HCT116 (cell line): ENCODE measurements around the gene MYOF. TPM values are rescaled to one million over a fixed set of nuclear protein-coding genes. Genes with fewer than 3 reads are reported as not detected.

Experiments
- ATAC-seq: fragments of 200-7000 bp; cut with Tn5 transposase; 2 replicates; pipeline ENCODE4 v1.9.1; 2020; ENCODE audit warnings: mild to moderate bottlenecking, moderate library complexity
- BruUV-seq: library from RNA; stranded (reverse); fragments of 400-500 nt; replicated peaks from 2 replicates; lab custom pipeline; 2021; lab: Mats Ljungman, UMichigan
- CTCF ChIA-PET: fragments of 300-600 bp; sonication (Branson Sonifier 250); formaldehyde crosslinking; loops from one replicate; lab custom pipeline; 2021; ENCODE audit warnings: antibody characterized with exemption; lab: Charles Lee
- POLR2A ChIA-PET: fragments of 300-600, 350-600 bp; sonication (Branson Sonifier 250); formaldehyde crosslinking; loops from one replicate; lab custom pipeline; 2021; ENCODE audit warnings: antibody characterized with exemption; lab: Charles Lee
- RAD21 ChIA-PET, 2 experiments: fragments of 300-600 bp; sonication (Branson Sonifier 250); formaldehyde crosslinking; loops; one replicate each; lab custom pipeline; 2023; ENCODE audit warnings: low total read pairs in 2 of 2; ENCODE audit not compliant: uncharacterized antibody in 2 of 2, unreplicated experiment in 2 of 2, low non-redundant PET in 1 of 2; lab: Charles Lee
- DNase-seq: peaks from one replicate; pipeline ENCODE4 v3.0.0-alpha.2; 2010; ENCODE audit warnings: low read depth, low spot score
- H2AFZ ChIP-seq: fragments of 200-600 bp; shearing (Covaris generic), sonication (generic); 2 replicates; pipeline ENCODE4 v1.6.1; 2017; ENCODE audit warnings: low read depth, mixed run types, mixed read lengths, antibody characterized with exemption, low read length; ENCODE audit not compliant: poor library complexity, severe bottlenecking
- H3K27ac ChIP-seq: 2 replicates; pipeline ENCODE4 v1.5.1; 2012; ENCODE audit warnings: low read depth, low read length
- H3K27me3 ChIP-seq: fragments of 200-600 bp; sonication (generic); 2 replicates; pipeline ENCODE4 v1.6.1; 2016; ENCODE audit warnings: mixed run types, low read length, mixed read lengths; ENCODE audit not compliant: insufficient read depth
- H3K36me3 ChIP-seq, 2 experiments: fragments of 200-500 bp in 1 of 2; fragments of 200-600 bp in 1 of 2; sonication (Bioruptor generic) in 1 of 2; sonication (generic) in 1 of 2; 2 replicates each; pipeline versions ENCODE4 v1.5.1 to v1.6.1; 2014 to 2016; ENCODE audit warnings: low read length in 2 of 2, inconsistent platforms in 1 of 2, mixed read lengths in 1 of 2, mixed run types in 1 of 2; ENCODE audit not compliant: insufficient read depth in 2 of 2, control insufficient read depth in 1 of 2
- H3K4me1 ChIP-seq, 2 experiments: fragments of 200-600 bp in 1 of 2; sonication (generic) in 1 of 2; 2 replicates each; pipeline versions ENCODE4 v1.5.1 to v1.6.1; 2012 to 2017; ENCODE audit warnings: low read length in 2 of 2, inconsistent platforms in 1 of 2, mild to moderate bottlenecking in 1 of 2, mixed read lengths in 1 of 2, mixed run types in 1 of 2, moderate library complexity in 1 of 2; ENCODE audit not compliant: insufficient read depth in 2 of 2, control insufficient read depth in 1 of 2
- H3K4me2 ChIP-seq: fragments of 200-600 bp; sonication (generic); 2 replicates; pipeline ENCODE4 v1.6.1; 2017; ENCODE audit warnings: mixed run types, low read length, mixed read lengths
- H3K4me3 ChIP-seq, 2 experiments: fragments of 200-600 bp in 1 of 2; sonication (generic) in 1 of 2; replicated peaks in 1 of 2; 2 replicates each; pipeline ENCODE4 v1.5.1; 2011 to 2016; ENCODE audit warnings: low read length in 2 of 2, control low read depth in 1 of 2, low read depth in 1 of 2, mild to moderate bottlenecking in 1 of 2, mixed read lengths in 1 of 2, mixed run types in 1 of 2
- H3K79me2 ChIP-seq: fragments of 200-600 bp; sonication (generic); 2 replicates; pipeline ENCODE4 v1.6.1; 2017; ENCODE audit warnings: mild to moderate bottlenecking, mixed run types, low read length, moderate library complexity, mixed read lengths; ENCODE audit not compliant: insufficient read depth
- H3K9ac ChIP-seq: fragments of 200-600 bp; sonication (generic); 2 replicates; pipeline ENCODE4 v1.6.1; 2016; ENCODE audit warnings: low read length, mixed read lengths
- H3K9me2 ChIP-seq: fragments of 200-600 bp; sonication (generic), shearing (Covaris generic); 2 replicates; pipeline ENCODE4 v1.6.1; 2017; ENCODE audit warnings: mixed run types, mild to moderate bottlenecking, moderate library complexity; ENCODE audit not compliant: insufficient read depth
- H3K9me3 ChIP-seq, 2 experiments: fragments of 200-500 bp in 1 of 2; fragments of 200-600 bp in 1 of 2; sonication (Bioruptor generic) in 1 of 2; sonication (generic) in 1 of 2; 2 replicates each; pipeline ENCODE4 v1.6.1; 2014 to 2017; ENCODE audit warnings: low read length in 2 of 2, mixed read lengths in 2 of 2, inconsistent platforms in 1 of 2, low read depth in 1 of 2, mild to moderate bottlenecking in 1 of 2, mixed run types in 1 of 2, moderate library complexity in 1 of 2; ENCODE audit not compliant: control insufficient read depth in 1 of 2, insufficient read depth in 1 of 2
- H4K20me1 ChIP-seq: fragments of 200-600 bp; sonication (generic), shearing (Covaris generic); 2 replicates; pipeline ENCODE4 v1.6.1; 2017; ENCODE audit warnings: mixed run types, mild to moderate bottlenecking, moderate library complexity; ENCODE audit not compliant: insufficient read depth
- CEBPB ChIP-seq: IDR thresholded peaks from 2 replicates; pipeline ENCODE4 v1.6.1; 2012; ENCODE audit warnings: low read depth
- CTCF ChIP-seq, 3 experiments: fragments of 200-600 bp in 1 of 3; sonication (generic) in 1 of 3; IDR thresholded peaks in 2 of 3; conservative IDR thresholded peaks in 1 of 3; 2 replicates each; pipeline ENCODE4 v1.5.1; 2012 to 2017; ENCODE audit warnings: low read depth in 2 of 3, low read length in 2 of 3, antibody characterized with exemption in 1 of 3, borderline replicate concordance in 1 of 3, control low read depth in 1 of 3, mild to moderate bottlenecking in 1 of 3, mixed read lengths in 1 of 3, mixed run types in 1 of 3, moderate library complexity in 1 of 3; ENCODE audit not compliant: insufficient read depth in 1 of 3
- EGR1 ChIP-seq: IDR thresholded peaks from 2 replicates; pipeline ENCODE4 v1.6.1; 2012; ENCODE audit warnings: low read depth
- ELF1 ChIP-seq: IDR thresholded peaks from 2 replicates; pipeline ENCODE4 v1.6.1; 2012; ENCODE audit warnings: low read depth, borderline replicate concordance
- EZH2 ChIP-seq: fragments of 200-600 bp; sonication (generic); IDR thresholded peaks from 2 replicates; pipeline ENCODE4 v1.6.1; 2017; ENCODE audit warnings: antibody characterized with exemption, mixed run types
- EZH2phosphoT487 ChIP-seq: fragments of 200-600 bp; IDR thresholded peaks from 2 replicates; pipeline ENCODE4 v1.6.1; 2018; ENCODE audit warnings: antibody characterized with exemption, borderline replicate concordance
- FOSL1 ChIP-seq: IDR thresholded peaks from 2 replicates; pipeline ENCODE4 v1.6.1; 2012; ENCODE audit warnings: low read depth
- MAX ChIP-seq: IDR thresholded peaks from 2 replicates; pipeline ENCODE4 v1.6.1; 2012
- POLR2AphosphoS5 ChIP-seq: IDR thresholded peaks from 2 replicates; pipeline ENCODE4 v1.6.1; 2011; ENCODE audit warnings: mild to moderate bottlenecking, low read depth, low read length, moderate library complexity
- SIN3A ChIP-seq: IDR thresholded peaks from 2 replicates; pipeline ENCODE4 v1.6.1; 2012; ENCODE audit warnings: low read depth
- SP1 ChIP-seq: IDR thresholded peaks from 2 replicates; pipeline ENCODE4 v1.6.1; 2012; ENCODE audit warnings: low read depth
- SRF ChIP-seq: IDR thresholded peaks from 2 replicates; pipeline ENCODE4 v1.6.1; 2012; ENCODE audit warnings: low read depth
- TCF7L2 ChIP-seq: IDR thresholded peaks from 2 replicates; pipeline ENCODE4 v1.7.0; 2011; ENCODE audit warnings: borderline replicate concordance, inconsistent platforms; ENCODE audit not compliant: insufficient read depth, insufficient read length; ENCODE audit errors: extremely low read depth
- YY1 ChIP-seq: IDR thresholded peaks from 2 replicates; pipeline ENCODE4 v1.6.1; 2011; ENCODE audit warnings: low read length, low read depth, moderate library complexity, mild to moderate bottlenecking; ENCODE audit not compliant: insufficient replicate concordance; ENCODE audit errors: extremely low read depth
- ZFX ChIP-seq: fragments of 450-650 bp; IDR thresholded peaks from 2 replicates; pipeline ENCODE4 v1.6.1; 2017
- ZNF274 ChIP-seq: fragments of 200-500 bp; sonication (Bioruptor generic); IDR thresholded peaks from 2 replicates; pipeline ENCODE4 v1.6.1; 2014; ENCODE audit warnings: mild to moderate bottlenecking, low read depth, low read length, inconsistent platforms
- intact Hi-C: fragments of 100-400 bp; cut with micrococcal nuclease; formaldehyde crosslinking; loops from 2 replicates; pipeline ENCODE4 v1.10.0; 2022
- total RNA-seq: library from RNA; stranded (reverse); gene quantifications from one replicate; pipeline ENCODE4 v1.2.1, GENCODE V29; 2021; ENCODE audit not compliant: unreplicated experiment
- TF ChIP-seq, protein P1 (sequence below): IDR thresholded peaks from 2 replicates; pipeline ENCODE4 v1.6.1; 2011; ENCODE audit warnings: mild to moderate bottlenecking, low read length, moderate library complexity; ENCODE audit not compliant: insufficient replicate concordance; ENCODE audit errors: extremely low read depth
- TF ChIP-seq, protein P2 (sequence below): IDR thresholded peaks from 2 replicates; pipeline ENCODE4 v1.6.1; 2012
- TF ChIP-seq, protein P3 (sequence below): IDR thresholded peaks from 2 replicates; pipeline ENCODE4 v1.6.1; 2012; ENCODE audit warnings: low read depth

MYOF gene
- total RNA-seq, 1 experiment from 2014 or later, result 250 TPM

DNA sequence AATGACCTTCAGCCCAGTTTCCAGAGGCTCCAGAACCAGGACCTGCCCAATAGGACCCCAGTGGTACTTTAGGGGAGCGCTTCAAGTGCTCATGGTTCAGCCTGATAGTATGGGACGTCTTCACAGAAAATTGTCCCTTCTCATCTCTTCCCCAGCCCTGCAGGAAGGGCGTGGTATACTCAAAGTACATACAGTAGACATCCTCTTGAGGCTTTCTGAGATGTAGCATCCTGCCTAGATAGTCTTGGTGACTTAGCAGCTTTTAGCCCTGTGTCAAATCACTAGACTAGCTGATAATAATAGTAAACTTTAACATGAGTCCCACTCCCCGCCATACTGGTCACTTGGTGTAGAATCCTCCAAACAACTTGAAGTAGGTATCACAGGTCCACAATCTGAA lies 215.3 kb downstream of the MYOF start:
- Histone ChIP-seq H3K9me3 (peaks cover 3 to 4% of the 10 kb centered on the region in 2 experiments; a peak in 2 of 4 replicates), H3K4me1 (no peaks in the 10 kb centered on the region), H3K4me3 (no peak overlapping the region), H3K79me2 (no peaks in the 10 kb centered on the region), H4K20me1 (no peaks in the 10 kb centered on the region), H3K9me2 (no peaks in the 10 kb centered on the region), H3K36me3 (no peaks in the 10 kb centered on the region), H3K9ac (no peak overlapping the region), H3K4me2 (no peak overlapping the region), H3K27me3 (no peaks in the 10 kb centered on the region), H2AFZ (no peak overlapping the region), H3K27ac (no peak overlapping the region)
- BruUV-seq, result no TSS peak
- TF ChIP-seq CEBPB (no peak), SP1 (no peak), POLR2AphosphoS5 (no peak), SIN3A (no peak), SRF (no peak), YY1 (no peak), ELF1 (no peak), EGR1 (no peak), MAX (no peak), CTCF (IDR thresholded peaks at IDR 0.05 in 2 of 3, conservative IDR thresholded peaks at IDR 0.05 in 1 of 3; ENCODE audit: borderline replicate concordance in 1 of 3, insufficient read depth in 1 of 3, low read depth in 2 of 3, low read length in 2 of 3) (no peak), TCF7L2 (no peak), ZNF274 (no peak), EZH2 (no peak), ZFX (no peak), EZH2phosphoT487 (no peak), FOSL1 (no peak)
- TF ChIP-seq, protein P1, sequence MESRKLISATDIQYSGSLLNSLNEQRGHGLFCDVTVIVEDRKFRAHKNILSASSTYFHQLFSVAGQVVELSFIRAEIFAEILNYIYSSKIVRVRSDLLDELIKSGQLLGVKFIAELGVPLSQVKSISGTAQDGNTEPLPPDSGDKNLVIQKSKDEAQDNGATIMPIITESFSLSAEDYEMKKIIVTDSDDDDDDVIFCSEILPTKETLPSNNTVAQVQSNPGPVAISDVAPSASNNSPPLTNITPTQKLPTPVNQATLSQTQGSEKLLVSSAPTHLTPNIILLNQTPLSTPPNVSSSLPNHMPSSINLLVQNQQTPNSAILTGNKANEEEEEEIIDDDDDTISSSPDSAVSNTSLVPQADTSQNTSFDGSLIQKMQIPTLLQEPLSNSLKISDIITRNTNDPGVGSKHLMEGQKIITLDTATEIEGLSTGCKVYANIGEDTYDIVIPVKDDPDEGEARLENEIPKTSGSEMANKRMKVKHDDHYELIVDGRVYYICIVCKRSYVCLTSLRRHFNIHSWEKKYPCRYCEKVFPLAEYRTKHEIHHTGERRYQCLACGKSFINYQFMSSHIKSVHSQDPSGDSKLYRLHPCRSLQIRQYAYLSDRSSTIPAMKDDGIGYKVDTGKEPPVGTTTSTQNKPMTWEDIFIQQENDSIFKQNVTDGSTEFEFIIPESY, result no peak
- TF ChIP-seq, protein P2, sequence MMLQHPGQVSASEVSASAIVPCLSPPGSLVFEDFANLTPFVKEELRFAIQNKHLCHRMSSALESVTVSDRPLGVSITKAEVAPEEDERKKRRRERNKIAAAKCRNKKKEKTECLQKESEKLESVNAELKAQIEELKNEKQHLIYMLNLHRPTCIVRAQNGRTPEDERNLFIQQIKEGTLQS, result no peak
- TF ChIP-seq, protein P3, sequence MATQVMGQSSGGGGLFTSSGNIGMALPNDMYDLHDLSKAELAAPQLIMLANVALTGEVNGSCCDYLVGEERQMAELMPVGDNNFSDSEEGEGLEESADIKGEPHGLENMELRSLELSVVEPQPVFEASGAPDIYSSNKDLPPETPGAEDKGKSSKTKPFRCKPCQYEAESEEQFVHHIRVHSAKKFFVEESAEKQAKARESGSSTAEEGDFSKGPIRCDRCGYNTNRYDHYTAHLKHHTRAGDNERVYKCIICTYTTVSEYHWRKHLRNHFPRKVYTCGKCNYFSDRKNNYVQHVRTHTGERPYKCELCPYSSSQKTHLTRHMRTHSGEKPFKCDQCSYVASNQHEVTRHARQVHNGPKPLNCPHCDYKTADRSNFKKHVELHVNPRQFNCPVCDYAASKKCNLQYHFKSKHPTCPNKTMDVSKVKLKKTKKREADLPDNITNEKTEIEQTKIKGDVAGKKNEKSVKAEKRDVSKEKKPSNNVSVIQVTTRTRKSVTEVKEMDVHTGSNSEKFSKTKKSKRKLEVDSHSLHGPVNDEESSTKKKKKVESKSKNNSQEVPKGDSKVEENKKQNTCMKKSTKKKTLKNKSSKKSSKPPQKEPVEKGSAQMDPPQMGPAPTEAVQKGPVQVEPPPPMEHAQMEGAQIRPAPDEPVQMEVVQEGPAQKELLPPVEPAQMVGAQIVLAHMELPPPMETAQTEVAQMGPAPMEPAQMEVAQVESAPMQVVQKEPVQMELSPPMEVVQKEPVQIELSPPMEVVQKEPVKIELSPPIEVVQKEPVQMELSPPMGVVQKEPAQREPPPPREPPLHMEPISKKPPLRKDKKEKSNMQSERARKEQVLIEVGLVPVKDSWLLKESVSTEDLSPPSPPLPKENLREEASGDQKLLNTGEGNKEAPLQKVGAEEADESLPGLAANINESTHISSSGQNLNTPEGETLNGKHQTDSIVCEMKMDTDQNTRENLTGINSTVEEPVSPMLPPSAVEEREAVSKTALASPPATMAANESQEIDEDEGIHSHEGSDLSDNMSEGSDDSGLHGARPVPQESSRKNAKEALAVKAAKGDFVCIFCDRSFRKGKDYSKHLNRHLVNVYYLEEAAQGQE, result no peak
- ATAC-seq, result no peak
- CTCF ChIA-PET, result no interaction called here
- intact Hi-C loops, result no loop called here
- RAD21 ChIA-PET, result no interaction called here
- POLR2A ChIA-PET, result no interaction called here
- no peak for DNase-seq
